Astrocyte (in vitro differentiated cells and primary cell): ENCODE data around the gene FNDC8.
"Not testable (repeated sequence)": the region's sequence is repeated elsewhere in the genome, so short reads cannot be mapped to it uniquely, and the experiment has no call there.

Source experiments
- CTCF ChIP-seq: IDR thresholded peaks from 2 replicates; pipeline ENCODE4 v1.5.1; 2011; ENCODE audit warnings: low read depth, mild to moderate bottlenecking, inconsistent platforms, low read length, moderate library complexity; ENCODE audit not compliant: insufficient read depth
- EZH2 ChIP-seq: IDR thresholded peaks from 2 replicates; pipeline ENCODE4 v1.6.1; 2012; ENCODE audit warnings: mild to moderate bottlenecking, low read length, inconsistent platforms; ENCODE audit not compliant: insufficient read depth

GRCh38 chr17:35110791-35111190, 10.6 kb upstream of the FNDC8 start:
- not testable (repeated sequence) for TF ChIP-seq CTCF, EZH2
